GM18502 (cell line): ENCODE measurements around the gene PLEKHG4B.
A peak's percentile ranks its signal among the peaks of the same experiment; 100 is the strongest.
"Not testable (repeated sequence)": the region's sequence is repeated elsewhere in the genome, so short reads cannot be mapped to it uniquely, and the experiment has no call there.

Experiments used
- ATAC-seq: cut with Tn5 transposase; IDR thresholded peaks from one replicate; pipeline ENCODE4 v1.9.1; 2021; ENCODE audit warnings: mild to moderate bottlenecking; ENCODE audit not compliant: unreplicated experiment, poor library complexity

PLEKHG4B gene

DNA sequence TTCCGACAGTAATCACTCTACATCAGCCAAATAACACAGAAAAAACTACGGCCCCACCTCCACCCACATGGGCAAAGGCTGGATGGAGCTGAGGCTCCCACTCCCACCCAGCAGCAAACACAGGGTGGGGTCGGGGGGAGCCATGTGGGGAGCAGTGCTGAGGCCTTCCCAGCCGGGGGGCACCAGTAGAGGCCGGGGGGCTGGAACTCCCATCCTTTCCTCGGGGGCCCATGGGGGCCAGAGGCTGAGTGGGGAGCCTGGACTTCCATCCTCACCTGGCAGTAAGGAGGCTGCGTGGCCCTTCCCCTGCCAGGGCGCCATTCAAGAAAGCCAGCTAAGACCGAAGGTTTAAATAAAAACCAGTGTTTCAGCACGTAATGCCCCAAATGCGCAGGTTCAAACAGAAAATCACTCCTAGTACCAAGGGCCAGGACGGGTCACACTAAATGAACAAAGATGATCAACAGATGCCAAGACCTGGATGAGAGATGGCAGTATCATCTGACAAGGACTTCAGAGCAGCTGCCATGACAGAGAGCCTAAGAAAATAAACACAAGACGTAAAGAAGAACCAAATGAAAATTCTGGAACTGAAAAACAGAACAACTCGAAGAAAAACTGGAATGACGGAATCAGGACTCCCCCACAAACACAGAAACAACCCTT, 116.6 kb downstream of the PLEKHG4B start:
- ATAC-seq: no peak

DNA sequence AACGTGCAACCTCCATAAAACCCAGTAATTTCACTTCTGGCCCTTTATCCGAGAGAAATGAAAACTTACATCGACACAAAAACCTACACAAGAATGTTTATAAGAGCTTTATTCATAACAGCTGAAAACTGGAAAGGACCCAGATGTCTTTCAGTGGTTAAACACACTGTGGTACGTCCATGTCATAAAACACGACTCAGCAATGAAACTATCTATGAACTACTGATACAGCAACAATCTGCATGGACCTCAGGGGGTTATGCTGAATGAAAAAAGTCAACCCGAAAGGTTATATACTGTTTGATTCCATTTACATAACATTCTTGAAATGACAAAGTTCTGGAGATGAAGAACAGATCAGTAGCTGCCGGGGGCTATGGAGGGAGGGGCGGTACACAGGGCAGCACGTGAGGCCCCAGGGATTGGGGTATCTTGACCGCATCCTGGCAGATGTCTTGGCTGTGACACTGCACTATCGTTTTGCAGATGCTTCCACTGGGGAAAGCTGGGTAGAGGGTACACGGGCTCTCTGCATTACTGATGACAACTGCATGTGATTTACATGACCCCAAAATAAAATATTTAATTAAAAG, 121.9 kb downstream of the PLEKHG4B start:
- ATAC-seq: no peak

DNA sequence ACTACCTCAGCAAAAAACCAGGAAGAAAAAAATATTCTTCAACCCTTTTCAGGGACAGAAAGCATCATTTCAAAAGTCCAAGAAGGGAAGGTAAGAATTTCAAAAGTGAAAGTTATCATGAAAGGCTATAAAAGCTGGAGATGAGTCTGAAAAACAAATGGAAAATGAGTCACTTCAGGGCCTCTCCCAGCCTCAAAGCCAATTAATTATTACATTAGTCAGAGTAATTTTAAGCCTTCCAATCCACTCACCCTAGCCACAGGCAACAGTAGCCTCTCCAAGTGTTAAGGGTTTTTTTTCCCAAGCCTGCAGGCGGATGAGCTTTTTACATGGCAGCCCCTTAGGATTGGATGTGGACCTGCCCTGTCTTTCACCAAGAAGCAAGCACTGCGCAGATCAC, 123.3 kb downstream of the PLEKHG4B start:
- ATAC-seq: not testable (repeated sequence)

DNA sequence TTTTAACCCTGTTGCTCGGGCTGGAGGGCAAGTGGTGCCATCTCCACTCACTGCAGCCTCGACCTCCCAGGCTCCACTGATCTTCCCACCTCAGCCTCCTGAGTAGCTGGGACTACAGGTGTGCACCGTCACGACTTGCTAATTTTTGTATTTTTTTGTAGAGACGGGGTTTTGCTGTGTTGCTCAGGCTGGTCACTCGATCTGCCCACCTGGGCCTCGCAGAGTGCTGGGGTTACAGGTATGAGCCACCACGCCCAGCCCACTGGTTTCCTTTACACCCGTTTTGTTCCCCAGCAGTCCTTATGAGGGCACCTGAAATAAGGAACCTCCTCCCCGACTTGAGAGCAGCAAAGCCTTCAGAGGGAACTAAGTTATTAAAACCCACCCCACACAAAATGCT, 124.1 kb downstream of the PLEKHG4B start:
- not testable (repeated sequence) for ATAC-seq

DNA sequence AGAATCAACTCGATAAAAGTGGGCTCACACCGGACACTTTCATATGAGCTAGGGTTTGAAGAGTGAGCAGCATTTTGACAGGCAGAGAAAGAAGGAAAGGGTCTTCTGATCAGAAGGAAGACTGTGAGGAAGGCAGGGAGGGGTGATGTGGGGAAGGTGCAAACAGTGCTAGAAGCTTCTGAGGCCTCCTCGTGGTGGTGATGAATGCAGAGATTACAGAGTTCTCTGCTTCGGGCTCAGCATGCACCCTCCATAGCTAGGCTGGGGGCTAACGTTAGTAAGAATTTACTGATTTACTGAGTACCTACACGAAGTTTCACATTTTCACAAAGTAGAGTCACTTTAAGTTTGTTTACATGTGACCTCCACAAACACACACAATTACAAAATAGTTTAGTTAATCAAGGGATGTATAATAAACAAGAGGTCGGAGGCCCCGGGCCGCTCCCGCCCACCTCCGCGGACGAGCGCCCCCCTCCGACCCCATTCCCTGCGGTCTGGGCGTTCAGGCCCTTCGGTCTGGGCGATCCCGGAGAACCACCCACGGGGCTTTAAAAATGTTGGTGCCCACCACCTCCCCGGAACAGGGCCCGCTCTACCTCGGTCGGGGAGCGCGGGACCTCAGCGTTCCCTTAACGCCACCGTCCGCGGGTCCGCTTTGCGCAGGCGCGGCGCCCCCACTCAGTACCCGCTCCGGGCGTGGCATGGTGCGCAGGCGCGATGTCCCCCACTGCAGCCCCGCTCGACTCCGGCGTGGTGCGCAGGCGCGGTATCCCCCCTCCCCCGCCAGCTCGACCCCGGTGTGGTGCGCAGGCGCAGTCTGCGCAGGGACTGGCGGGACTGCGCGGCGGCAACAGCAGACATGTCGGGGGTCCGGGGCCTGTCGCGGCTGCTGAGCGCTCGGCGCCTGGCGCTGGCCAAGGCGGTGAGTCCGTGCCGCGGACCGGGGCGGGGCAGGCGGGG, 125.8 kb downstream of the PLEKHG4B start, which contains the start of the genes CCDC127 and SDHA:
Gene CCDC127 (minus strand): TSS at position 660 of the 963 bp plus-strand sequence. CDS start 1,304 bp downstream, outside the sequence.
Gene SDHA (plus strand): TSS at position 827 of the 963 bp plus-strand sequence. CDS start 36 bp downstream, at position 863.
- ATAC-seq: peak; percentile 73

DNA sequence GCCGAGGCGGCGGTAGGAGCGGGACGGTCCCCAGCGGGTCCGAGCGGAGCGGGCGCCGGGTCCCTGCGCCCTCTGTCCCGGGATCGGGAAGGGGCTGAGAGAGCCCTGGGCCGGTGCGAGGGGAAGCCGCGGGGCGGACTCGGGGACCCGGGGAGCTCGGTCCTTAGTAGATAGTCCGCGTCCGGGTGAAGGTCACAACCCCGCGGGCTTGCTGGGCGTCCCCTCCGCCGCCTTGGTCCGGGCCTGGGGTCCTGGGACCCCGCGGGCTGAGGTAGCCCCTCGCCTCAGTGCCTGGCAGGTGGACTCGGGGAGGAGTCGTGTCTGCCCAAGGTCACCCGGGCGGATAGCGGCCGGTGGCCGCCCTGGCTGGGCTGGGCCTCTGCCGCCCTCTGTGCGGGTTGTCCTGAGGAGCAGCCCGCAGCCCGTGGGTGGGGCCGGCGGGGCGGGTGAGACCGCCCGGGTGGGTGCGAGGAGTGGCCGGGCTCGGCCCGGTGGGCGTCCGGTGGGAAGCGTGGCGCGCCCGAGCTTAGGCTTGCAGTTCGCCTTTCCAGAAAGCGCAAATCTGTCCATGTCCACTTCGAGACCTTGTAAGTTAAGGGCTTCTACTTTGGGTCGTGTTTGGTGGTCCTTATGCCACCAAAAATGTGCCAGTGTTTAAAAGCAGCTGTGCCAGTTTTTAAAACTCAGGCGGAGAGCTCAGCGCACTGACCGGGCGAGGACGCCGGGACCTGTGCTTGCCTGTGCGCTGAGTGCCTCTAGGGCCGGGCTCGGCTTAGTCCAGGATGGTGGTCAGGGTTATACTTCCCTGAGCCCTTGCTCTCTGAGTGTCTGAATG, 126.7 kb downstream of the PLEKHG4B start:
- peak; percentile 30 for ATAC-seq

DNA sequence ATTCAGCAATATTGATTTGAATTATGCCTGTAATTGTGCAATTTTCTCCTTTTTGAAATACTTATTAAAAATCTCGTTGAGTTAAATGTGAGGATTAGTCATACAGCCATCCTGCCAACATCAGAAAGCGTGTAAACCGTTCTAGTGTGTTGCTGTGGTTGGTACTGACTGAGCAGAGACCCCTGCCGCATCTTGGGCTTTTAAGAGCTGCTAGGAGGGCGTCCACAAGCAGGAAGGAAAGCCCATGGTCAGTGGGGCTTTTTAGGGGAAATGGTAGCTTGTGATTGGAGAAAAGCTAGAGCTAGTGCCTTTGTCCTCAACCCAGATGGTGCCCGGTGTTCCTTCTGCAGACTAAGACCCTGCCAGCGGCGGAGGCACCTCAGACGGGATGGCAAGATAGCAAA, 127.5 kb downstream of the PLEKHG4B start:
- no peak for ATAC-seq

DNA sequence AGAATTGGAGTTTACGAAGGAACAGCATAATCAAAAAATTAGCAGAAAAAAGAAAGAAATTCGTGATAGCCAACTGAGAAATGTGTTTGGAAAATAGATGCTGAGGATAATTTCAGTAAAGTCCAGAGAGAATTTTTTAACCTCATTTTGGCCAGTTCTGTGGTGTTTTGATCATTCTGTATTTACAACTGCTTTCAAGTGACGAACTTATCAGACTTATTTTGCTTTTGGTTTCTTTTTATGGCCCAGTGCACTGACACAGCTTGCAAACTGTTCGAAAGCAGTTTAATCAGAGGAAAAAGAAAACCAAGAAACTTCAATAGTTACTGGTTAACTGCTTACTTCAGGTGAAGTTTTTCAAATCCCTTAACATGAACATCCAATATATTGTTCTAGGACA, 128.0 kb downstream of the PLEKHG4B start:
- ATAC-seq: peak; percentile 37

DNA sequence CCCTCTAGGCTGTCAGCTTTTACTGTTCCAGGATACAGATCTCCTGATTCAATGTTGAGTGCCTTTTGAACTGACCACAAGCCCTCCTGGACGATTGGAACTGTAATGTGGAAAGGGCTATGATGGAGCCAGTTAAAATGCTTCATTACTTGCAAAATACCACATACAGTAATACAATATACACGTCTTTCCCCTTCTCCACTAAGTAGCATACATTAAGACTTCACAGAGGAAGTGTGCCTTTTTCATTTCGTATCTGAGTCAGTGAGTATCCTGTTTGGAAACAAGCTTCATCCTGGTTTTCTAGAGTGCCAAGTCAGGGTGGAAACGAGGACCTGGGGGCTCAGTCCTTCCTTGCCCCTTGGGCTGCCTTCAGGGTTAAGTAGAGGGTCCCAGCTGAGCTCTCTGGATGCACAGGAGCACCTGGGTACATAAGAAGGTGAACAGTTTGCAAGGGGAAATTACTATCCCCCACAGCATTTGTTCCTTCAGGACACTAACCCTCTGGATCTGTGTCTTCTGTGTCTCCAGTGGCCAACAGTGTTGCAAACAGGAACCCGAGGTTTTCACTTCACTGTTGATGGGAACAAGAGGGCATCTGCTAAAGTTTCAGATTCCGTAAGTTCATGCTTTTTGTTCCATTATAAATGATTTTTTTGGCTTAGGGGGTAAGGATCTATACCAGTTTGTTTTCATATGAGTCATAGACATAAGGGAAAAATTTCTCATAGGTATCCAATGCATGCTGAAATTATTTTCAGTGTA, 131.2 kb downstream of the PLEKHG4B start:
- ATAC-seq: not testable (repeated sequence)

DNA sequence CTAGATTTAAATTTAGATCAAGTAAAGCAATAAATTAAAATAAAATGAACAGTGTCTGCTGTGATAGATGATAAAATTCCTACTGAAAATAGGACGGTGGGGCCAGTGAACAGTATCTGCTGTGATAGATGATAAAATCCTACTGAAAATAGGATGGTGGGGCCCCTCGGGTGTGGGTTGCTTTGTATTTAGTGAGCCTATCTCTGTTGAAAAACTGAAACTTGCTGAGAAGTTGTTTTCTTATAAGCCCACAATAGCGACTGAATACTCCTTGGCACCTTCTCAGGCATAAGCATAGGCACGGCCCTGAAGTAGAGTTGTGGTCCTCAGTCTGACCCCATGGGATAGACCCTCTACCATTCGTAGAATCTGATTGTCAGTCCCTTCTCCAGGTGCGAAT, 131.8 kb downstream of the PLEKHG4B start:
- ATAC-seq: no peak

DNA sequence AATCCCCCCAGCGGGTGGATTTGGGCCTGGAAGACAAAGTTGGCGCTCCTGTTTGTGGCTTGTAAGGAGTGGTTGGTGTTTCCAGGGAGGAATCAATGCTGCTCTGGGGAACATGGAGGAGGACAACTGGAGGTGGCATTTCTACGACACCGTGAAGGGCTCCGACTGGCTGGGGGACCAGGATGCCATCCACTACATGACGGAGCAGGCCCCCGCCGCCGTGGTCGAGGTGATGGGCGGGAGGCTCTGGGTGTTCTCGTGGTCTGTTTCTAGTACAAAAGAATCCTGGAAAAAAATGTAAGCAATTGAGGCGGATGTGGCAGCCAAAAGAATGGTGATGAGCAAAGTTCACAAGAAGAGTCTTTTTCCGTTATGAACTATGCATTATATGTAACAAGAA, 133.4 kb downstream of the PLEKHG4B start:
- no peak for ATAC-seq

DNA sequence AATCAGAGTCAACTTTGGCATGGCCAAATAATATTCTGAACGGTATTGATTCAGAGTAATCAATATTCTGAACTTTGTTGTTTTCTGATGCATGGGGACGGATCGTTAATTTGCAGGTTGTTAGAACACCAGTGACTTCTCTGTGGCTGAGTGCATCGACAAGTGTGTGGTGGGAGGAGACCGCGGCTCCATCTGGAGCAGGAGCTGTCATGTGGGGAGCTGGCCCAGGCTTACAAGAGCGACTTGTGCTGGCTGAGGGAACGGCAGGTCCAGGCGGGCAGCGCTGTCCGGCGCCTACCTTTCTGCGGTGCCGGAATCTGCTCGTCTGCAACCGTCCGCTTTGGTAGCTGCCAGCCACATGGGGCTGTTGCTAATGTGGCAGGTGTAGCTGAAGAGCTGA, 135.4 kb downstream of the PLEKHG4B start:
- ATAC-seq: not testable (repeated sequence)

DNA sequence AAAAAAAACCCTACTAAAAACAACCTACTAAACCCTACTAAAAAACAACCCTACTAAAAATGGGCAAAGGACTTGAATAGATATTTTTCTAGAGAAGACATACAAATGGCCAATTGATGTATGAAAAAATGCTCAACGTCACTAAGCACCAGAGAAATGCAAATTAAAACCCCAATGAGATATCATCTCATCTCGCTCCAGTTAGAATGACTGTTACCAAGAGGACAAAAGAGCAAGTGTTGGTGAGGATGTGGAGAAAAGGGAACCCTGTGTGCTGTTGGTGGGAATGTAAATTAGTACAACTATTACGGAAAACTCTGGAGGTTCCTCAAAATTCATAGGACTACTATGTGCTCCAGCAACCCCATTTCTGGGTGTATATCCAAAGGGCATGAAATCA, 136.9 kb downstream of the PLEKHG4B start:
- no peak for ATAC-seq

DNA sequence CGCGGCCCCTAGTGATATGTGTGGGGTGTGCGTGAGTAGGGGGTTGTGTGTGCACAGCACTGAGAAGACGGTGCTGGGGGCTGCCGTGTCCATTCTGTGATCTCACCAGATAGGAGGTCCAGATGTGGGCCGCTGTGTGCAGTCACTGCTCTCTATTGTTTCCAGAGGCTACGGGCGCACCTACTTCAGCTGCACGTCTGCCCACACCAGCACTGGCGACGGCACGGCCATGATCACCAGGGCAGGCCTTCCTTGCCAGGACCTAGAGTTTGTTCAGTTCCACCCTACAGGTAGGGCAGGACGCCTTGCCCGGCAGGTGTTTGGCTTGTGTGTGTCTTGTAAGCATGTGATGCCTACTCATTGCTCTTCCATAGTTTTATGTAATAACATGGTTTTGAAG, 138.7 kb downstream of the PLEKHG4B start:
- no peak for ATAC-seq

DNA sequence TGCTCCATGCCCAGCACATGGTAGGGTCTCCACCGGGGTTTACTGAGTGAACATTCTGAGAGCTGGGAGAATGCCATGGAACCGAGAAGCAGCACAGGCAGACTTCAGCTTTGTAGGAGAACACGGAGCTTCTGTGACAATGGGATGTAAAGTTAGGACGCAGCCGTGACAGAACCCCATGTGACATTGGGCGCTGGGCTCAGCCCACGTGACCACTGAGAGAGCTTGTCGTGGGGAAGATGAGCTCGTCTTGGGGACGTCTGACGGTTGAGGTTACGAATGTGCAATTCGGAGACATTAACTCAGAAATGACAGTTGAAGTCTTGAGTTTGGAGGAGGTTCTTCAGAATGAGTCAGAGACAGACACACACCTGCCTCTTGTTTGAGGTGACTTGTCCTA, 139.7 kb downstream of the PLEKHG4B start:
- ATAC-seq: no peak

DNA sequence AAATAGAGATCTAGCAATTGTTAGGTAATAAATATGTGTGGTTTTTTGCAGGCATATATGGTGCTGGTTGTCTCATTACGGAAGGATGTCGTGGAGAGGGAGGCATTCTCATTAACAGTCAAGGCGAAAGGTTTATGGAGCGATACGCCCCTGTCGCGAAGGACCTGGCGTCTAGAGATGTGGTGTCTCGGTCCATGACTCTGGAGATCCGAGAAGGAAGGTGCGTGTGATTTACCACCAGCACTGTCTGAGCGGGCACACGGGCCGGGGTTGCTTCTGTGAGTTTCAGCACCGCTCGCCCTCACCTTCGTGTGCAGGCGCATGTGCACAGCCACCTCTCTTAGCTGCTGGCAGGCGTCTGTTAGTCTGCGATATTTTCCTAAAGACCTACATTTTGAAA, 141.5 kb downstream of the PLEKHG4B start:
- not testable (repeated sequence) for ATAC-seq

DNA sequence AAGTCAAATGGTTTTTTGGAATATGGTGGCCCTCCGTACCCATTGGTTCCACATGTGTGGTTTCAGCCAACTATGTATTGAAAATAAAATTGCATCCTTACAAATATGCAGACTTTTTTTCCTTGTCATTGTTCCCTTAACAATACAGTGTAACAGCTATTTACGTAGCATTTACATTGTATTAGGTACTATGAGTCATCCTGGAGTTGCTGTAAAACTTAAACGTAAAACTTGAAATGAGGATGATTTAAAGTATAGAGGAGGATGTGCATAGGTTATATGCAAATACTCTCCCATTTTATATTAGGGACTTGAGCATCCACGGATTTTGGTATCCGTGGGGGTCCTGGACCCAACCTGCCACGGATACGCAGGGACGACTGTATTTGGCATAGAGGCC, 142.5 kb downstream of the PLEKHG4B start:
- no peak for ATAC-seq

DNA sequence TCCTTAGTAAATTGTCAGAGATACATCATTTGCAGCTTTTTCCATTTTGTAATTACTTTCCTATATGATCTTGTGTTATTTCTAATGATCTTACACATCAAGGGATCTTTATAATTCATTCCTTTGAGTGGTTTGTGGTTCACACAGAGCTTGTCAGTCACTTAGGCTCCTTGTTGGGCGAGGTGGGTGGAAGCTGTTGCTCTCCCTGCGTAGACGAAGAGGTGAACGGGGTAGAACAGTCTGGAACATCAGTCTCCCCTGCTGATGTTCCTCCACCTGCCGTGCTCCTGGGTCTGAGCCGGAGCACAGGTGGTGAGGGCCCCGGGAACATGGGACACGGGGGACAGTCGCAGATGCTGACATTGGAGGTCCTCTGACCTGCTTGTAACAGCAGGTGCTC, 143.6 kb downstream of the PLEKHG4B start:
- not testable (repeated sequence) for ATAC-seq

DNA sequence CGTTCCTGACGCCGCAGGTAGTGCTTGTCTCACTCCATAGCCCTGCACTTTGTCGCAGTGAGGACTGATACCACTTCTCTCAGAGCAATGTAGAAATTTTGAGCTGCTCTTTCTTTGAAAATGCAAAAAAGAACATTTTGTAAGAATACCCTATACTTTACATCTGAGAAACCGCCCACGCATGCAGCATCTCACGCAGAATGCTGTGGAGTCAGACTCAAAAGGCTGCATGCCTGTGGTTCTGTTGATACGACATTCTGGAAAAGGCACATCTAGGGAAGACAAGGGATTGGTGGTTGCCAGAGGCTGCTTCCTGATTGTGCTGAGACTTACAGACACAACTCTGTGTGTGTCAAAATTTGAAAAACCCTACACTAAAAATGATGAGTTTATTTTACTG, 146.0 kb downstream of the PLEKHG4B start:
- ATAC-seq: not testable (repeated sequence)
